Inflammatory macrophage (primary cell): ENCODE results near the gene ART1.
A peak's percentile ranks its signal among the peaks of the same experiment; 100 is the strongest.
"Not testable (repeated sequence)": the region's sequence is repeated elsewhere in the genome, so short reads cannot be mapped to it uniquely, and the experiment has no call there.

ENCODE experiments used
- DNase-seq, 2 donors: peaks; one replicate each; pipeline ENCODE4 v3.0.0-alpha.2; 2020 to 2022
- total RNA-seq, 18 experiments: gene quantifications; one replicate each; lab custom pipeline; 2026; ENCODE audit warnings: mixed read lengths in 6 of 18, inconsistent platforms in 2 of 18; lab: John Stamatoyannopoulos, UW

ART1 gene
- 0 to 0.09 (median 0) reads per million in 18 experiments for total RNA-seq

DNA sequence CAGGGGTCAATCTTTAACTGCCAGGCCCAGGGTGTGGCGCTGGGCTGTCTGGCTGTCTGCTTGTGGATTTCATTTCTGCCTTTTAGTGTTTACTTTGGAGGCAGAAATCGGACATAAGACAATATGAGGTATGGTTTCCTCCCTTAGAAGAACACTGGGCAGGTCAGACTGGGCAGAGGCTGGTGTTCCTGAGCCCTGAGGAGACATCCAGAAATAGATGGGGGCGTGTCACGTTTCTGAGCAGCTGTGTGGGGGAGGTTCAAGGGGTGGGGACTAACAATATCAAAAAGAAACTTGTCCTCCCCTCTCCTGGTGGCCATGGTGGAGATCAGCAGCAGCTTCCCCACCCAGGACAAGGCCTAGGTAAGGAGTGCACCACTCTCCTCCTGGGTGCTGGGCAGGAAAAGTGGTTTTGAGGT lies at the start of gene ART1:
Gene ART1, plus strand, starts transcription at position 312 of the 419 bp plus-strand sequence. CDS start 14,086 bp downstream, outside the sequence.
- DNase-seq: no peak

DNA sequence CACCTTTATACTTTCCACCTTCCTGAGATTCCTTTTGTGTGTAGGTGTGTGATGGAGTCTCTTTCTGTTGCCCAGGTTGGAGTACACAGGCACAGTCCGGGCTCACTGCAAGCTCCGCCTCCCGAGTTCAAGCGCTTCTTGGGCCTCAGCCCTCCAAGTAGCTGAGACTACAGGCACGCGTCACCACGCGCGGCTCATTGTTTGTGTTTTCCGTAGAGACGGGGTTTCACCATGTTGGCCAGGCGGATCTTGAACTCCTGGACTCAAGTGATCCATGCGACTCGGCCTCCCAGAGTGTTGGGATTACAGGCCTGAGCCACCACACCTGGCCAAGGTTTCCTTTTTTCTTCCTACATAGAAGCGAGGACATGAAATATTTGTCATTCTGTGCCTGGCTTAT lies 47.2 kb upstream of the ART1 start:
- DNase-seq: not testable (repeated sequence)

DNA sequence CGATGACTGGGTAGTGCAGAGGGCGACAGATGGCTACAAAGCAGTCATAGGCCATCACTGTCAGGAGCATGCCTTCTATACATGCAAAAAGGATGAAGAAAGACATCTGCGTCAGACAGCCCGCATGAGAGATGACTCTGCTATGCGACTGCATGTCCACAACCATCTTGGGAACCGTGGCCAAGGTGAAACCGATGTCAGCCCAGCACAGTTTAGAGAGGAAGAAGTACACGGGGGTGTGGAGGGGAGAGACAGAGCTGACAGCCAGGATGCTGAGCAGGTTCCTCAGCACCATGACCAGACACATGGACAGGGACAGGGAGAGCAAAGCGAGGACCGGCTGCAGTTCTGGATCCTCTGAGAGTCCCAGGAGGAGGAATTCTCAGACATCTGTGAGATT lies 44.7 kb upstream of the ART1 start:
- not testable (repeated sequence) for DNase-seq

DNA sequence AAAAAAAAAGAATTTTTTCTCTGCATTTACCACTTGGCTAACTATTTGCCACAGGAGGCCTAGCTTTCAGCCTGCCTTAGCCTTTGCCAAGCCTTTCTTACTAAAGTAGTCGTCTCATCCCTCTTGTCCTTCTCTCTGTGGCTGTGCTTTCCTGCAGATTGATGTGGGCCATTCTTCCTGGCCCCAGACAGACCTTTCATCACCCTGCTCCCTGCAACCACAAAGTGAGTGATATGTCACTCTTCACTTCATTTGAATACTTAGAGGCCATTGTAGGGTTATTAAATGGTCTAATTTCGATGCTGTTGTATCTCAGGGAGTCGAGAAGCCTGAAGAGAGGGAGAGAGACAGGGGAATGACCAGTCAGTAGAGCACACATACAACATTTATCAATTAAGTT lies 40.8 kb upstream of the ART1 start:
- no peak for DNase-seq

- no peak for DNase-seq
These were observed 39.7 kb upstream of the ART1 start for GRCh38 chr11:3605283-3605662.

GRCh38 chr11:3605771-3606203 lies 39.1 kb upstream of the ART1 start:
- no peak for DNase-seq

DNA sequence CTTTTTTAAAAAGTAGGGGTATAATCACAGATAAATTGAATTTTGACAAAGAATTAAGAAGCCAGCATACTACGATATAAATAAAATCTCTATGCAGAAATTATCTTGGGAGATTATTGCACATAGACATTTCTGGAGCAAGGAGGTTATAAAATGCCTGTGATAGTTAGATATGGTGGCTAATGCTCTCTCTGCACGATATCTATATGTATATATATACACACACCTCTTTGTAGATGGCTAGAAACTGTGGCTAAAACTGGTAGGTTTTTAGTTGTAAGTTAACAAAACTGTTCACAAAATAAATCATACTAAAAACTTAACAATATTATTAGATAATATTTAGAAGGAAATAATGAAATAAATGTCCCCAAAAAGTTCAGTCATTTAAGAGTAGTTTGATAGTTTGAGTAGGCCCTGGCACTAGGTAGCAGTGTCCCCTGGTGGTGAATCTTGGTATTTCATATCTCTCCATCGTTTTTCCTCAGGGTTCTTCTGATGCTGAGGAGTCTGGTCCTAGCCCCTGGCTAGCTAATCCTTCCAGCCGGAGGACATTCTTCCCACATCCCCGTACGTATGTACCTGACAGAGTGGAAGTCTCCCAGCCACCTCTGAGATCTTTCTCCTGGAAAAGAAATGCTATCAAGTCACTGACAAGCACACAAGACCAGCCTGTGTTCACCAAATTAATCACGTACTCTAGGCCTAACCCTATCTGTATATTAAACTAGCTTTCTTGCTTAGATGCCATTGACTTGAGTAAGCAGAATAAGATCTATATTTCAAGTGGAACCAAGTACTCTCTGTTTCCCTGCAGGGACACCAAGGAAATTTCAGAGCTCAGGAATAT lies 35.3 kb upstream of the ART1 start:
- DNase-seq: peak; percentile 48 to 59

- no peak for DNase-seq
These were observed 34.1 kb upstream of the ART1 start for GRCh38 chr11:3610846-3611245.

GRCh38 chr11:3611976-3612678 lies 32.8 kb upstream of the ART1 start:
- no peak for DNase-seq

GRCh38 chr11:3613998-3614741 lies 30.8 kb upstream of the ART1 start:
- DNase-seq: peak in 1 of 2 donors; percentile 32

GRCh38 chr11:3614742-3615171 lies 30.2 kb upstream of the ART1 start:
- DNase-seq: peak; percentile 76

DNA sequence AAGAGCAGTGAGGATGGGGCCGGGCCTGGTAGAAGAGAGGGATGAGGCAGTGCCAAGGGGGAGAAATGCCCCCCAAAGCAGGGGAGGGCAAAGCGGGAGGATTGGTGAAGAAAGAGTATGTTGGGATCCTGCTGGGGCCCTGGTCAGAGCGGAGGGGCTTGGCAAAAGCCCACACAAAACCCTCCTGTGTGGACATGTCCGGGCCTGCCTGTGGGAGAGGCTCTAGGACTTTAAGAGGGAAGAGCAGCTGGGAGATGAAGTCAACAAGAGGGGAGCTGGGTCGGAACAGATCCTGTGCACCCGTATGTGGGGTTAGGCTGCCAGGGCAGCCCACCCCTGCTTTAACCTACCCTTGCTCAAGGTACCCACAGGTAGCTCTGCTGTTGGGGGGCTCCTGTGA lies 28.9 kb upstream of the ART1 start:
- no peak for DNase-seq

DNA sequence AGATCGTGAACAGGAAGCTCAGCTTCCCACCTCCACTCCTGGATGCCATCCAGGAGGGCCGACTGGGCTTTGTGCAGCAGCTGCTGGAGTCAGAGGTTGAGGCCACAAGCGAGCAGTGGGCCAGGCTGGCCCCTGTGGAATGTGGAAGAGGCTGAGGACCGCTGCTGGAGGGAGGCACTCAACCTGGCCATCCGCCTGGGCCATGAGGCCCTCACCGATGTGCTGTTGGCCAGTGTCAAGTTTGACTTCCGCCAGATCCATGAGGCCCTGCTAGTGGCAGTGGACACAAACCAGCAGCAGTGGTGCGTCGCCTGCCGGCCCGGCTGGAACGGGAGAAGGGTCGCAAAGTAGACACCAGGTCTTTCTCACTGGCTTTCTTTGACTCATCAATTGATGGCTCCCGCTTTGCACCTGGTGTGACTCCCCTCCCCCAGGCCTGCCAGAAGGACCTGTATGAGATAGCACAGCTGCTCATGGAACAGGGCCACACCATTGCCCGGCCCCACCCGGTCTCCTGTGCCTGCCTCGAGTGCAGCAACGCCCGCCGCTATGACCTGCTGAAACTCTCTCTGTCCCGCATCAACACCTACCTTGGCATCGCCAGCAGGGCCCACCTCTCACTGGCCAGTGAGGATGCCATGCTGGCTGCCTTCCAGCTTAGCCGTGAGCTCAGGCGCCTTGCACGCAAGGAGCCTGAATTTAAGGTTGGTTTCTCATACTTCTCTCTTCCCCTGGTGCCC lies 28.0 kb upstream of the ART1 start:
- DNase-seq: no peak

DNA sequence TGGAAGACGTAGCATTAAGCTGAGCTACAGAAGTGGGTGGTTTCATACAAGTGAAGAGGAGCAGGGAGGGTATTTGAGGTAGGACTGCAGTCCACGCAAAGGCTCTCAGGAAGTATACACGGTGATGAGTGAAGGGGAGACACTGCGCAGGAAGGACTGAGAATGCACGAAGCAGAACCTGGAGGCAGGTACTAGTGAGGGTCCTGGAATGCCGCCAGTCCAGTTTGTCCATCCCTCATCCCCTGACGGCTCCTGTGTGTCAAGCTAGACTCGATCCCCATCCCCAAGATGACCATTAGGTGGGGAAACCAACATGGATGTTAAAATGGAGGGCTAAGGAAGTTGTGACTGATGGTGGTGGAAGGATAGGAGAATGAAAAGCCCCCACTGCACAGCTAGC lies 26.9 kb upstream of the ART1 start:
- no peak for DNase-seq

GRCh38 chr11:3622521-3622920 lies 22.4 kb upstream of the ART1 start:
- no peak for DNase-seq

DNA sequence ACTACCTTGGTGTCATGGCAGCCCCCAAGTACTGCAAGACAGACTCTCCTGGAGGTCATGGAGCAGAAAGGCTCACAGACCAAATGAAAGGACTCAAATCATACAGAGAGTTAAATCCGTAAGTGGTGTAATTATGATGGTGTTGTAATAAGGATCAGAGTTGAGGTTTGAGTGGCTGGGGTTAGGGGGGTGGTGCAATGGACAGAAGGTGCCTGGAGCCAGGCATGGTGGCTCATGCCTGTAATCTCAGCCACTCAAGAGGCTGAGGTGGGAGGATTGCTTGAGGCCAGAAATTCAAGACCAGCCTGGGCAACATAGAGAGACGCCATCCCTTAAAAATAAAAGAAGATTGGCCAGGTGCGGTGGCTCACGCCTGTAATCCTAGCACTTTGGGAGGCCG lies 21.8 kb upstream of the ART1 start:
- DNase-seq: no peak

GRCh38 chr11:3623767-3624458 lies 21.0 kb upstream of the ART1 start:
- no peak for DNase-seq

- peak; percentile 62 to 68 for DNase-seq
These were observed 18.5 kb upstream of the ART1 start for GRCh38 chr11:3626250-3626960.

DNA sequence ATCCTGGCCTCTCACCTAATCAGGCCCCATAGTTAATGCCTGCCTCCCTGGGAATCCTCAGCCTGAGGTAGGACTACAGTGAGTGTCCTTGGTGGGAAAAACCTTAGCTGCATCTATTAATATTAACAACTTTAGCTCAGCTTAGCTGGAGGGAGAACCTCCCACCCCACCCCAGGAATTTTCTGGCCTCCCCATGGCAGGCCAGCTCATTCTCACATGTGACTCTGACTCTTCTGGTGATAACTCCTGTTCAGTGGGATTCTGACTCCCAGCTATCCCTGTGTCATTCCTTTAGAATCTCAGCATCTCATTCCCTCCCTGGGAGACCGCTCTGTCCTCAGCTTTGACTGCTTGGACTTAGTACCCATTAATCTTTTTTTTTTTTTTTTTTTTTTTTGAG lies 17.6 kb upstream of the ART1 start:
- DNase-seq: no peak

- no peak for DNase-seq
These were observed 13.6 kb upstream of the ART1 start for GRCh38 chr11:3631331-3631730.

GRCh38 chr11:3632070-3632660 lies 12.8 kb upstream of the ART1 start:
- DNase-seq: no peak
